ENCODE measurements around the gene ANGPTL2. TPM values are rescaled to one million over a fixed set of nuclear protein-coding genes. Genes with fewer than 3 reads are reported as not detected.

Gene ANGPTL2
- total and polyA plus RNA-seq, 2 of the 4 experiments (the other 2 are of a cell fraction): 9.5 to 25.1 TPM

- H3K27me3 ChIP-seq (ENCODE audit: control insufficient read depth, insufficient read depth, low read length): peaks cover 4% of the 10 kb centered on the region; the same call in 1 of the 2 replicates
- in situ Hi-C loops (cut with MboI; ENCODE audit: low sequenced_read_pairs) (no loop called here), dilution Hi-C loops (cut with HindIII; ENCODE audit: low sequenced_read_pairs, unreplicated experiment) (no loop called here), intact Hi-C loops (cut with micrococcal nuclease) (no loop called here)
- no peak overlapping the region for H2BK5ac ChIP-seq (ENCODE audit: low read depth, low read length, poor library complexity, severe bottlenecking)
- DNase-seq (no peak), ATAC-seq (ENCODE audit: low read depth) (no peak)
- ChIA-PET CTCF (no interaction called here), POLR2A (ENCODE audit: unreplicated experiment) (no interaction called here)
- H3K23ac ChIP-seq (ENCODE audit: low read depth, low read length): no peak overlapping the region
- no peak overlapping the region for H2AFZ ChIP-seq (replicated peaks; ENCODE audit: low read length, poor library complexity)
- no peak overlapping the region for H3K14ac ChIP-seq (replicated peaks; ENCODE audit: low read depth, low read length)
- no peak overlapping the region for H3K18ac ChIP-seq (ENCODE audit: low read depth, low read length)
- no peak overlapping the region for H3K4ac ChIP-seq (ENCODE audit: low read depth, low read length)
- H3K4me3 ChIP-seq (ENCODE audit: insufficient read depth, low read depth, low read length): no peak overlapping the region
- H2BK120ac ChIP-seq (ENCODE audit: low read depth, low read length): no peak overlapping the region
- no TSS peak for BruUV-seq (replicated peaks)
- no peak overlapping the region for H3K4me2 ChIP-seq (ENCODE audit: low read depth, low read length)
- no peak for TF ChIP-seq MAFK (IDR thresholded peaks at IDR 0.05; ENCODE audit: low read depth, low read length)
- no peak for TF ChIP-seq SMC3 (IDR thresholded peaks at IDR 0.05; ENCODE audit: low read depth, low read length)
- TF ChIP-seq ELK1 (IDR thresholded peaks at IDR 0.05; ENCODE audit: borderline replicate concordance, low read depth, low read length): no peak
- no peak for TF ChIP-seq RFX5 (IDR thresholded peaks at IDR 0.05; ENCODE audit: low read depth, low read length)
- no peak for TF ChIP-seq MXI1 (IDR thresholded peaks at IDR 0.05; ENCODE audit: borderline replicate concordance, low read depth, low read length)
- no peak for TF ChIP-seq RCOR1 (IDR thresholded peaks at IDR 0.05; ENCODE audit: insufficient replicate concordance, low read length)
- no peak for TF ChIP-seq NFE2L2 (IDR thresholded peaks at IDR 0.05; ENCODE audit: low read depth, low read length)
- TF ChIP-seq, protein P1, sequence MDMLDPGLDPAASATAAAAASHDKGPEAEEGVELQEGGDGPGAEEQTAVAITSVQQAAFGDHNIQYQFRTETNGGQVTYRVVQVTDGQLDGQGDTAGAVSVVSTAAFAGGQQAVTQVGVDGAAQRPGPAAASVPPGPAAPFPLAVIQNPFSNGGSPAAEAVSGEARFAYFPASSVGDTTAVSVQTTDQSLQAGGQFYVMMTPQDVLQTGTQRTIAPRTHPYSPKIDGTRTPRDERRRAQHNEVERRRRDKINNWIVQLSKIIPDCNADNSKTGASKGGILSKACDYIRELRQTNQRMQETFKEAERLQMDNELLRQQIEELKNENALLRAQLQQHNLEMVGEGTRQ (IDR thresholded peaks at IDR 0.05; ENCODE audit: low read depth, low read length): no peak
- TF ChIP-seq CEBPB (IDR thresholded peaks at IDR 0.05; ENCODE audit: low read depth, low read length): no peak
- TF ChIP-seq FOS (IDR thresholded peaks at IDR 0.05; ENCODE audit: low read depth, low read length): no peak
- TF ChIP-seq POLR2A (IDR thresholded peaks at IDR 0.05; ENCODE audit: low read depth, low read length): no peak
- TF ChIP-seq, protein P2, sequence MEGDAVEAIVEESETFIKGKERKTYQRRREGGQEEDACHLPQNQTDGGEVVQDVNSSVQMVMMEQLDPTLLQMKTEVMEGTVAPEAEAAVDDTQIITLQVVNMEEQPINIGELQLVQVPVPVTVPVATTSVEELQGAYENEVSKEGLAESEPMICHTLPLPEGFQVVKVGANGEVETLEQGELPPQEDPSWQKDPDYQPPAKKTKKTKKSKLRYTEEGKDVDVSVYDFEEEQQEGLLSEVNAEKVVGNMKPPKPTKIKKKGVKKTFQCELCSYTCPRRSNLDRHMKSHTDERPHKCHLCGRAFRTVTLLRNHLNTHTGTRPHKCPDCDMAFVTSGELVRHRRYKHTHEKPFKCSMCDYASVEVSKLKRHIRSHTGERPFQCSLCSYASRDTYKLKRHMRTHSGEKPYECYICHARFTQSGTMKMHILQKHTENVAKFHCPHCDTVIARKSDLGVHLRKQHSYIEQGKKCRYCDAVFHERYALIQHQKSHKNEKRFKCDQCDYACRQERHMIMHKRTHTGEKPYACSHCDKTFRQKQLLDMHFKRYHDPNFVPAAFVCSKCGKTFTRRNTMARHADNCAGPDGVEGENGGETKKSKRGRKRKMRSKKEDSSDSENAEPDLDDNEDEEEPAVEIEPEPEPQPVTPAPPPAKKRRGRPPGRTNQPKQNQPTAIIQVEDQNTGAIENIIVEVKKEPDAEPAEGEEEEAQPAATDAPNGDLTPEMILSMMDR (conservative IDR thresholded peaks at IDR 0.05; ENCODE audit: low read depth, low read length): no peak
- TF ChIP-seq BHLHE40 (IDR thresholded peaks at IDR 0.05; ENCODE audit: low read depth, low read length): no peak
- TF ChIP-seq CHD1 (IDR thresholded peaks at IDR 0.05; ENCODE audit: low read depth, low read length): no peak
- no peak for TF ChIP-seq RAD21 (IDR thresholded peaks at IDR 0.05; ENCODE audit: low read length)
- TF ChIP-seq MAZ (IDR thresholded peaks at IDR 0.05; ENCODE audit: borderline replicate concordance, low read depth, low read length): no peak
- H2AK5ac ChIP-seq (ENCODE audit: low read depth, low read length): no peak overlapping the region
- no peaks in the 10 kb centered on the region for H3K36me3 ChIP-seq (ENCODE audit: control insufficient read depth, insufficient read depth, low read length)
- no peaks in the 10 kb centered on the region for H4K20me1 ChIP-seq (ENCODE audit: insufficient read depth, low read length)
- no peak overlapping the region for H2BK20ac ChIP-seq (ENCODE audit: low read depth, low read length)
- H4K8ac ChIP-seq (ENCODE audit: low read depth in 2 of 2, low read length in 2 of 2): no peak overlapping the region
- no peak overlapping the region for H3K56ac ChIP-seq (ENCODE audit: extremely low read depth, insufficient read depth, low read length)
- H2AK9ac ChIP-seq (replicated peaks; ENCODE audit: low read depth, low read length, poor library complexity): no peak overlapping the region
- H4K91ac ChIP-seq (ENCODE audit: insufficient read depth, low read depth, low read length): no peak overlapping the region
- no peak overlapping the region for H3K9ac ChIP-seq (ENCODE audit: low read depth, low read length)
- peaks cover 0 to 3% of the 10 kb centered on the region in 2 experiments; a peak in 1 of 4 replicates for H3K79me1 ChIP-seq (ENCODE audit: low read depth in 1 of 2, low read length in 2 of 2)
- H3K4me1 ChIP-seq (ENCODE audit: control insufficient read depth, insufficient read depth, low read length): peaks cover 8% of the 10 kb centered on the region
- peaks cover 7% of the 10 kb centered on the region for H3K9me1 ChIP-seq (ENCODE audit: insufficient read depth, low read length)
- H2BK15ac ChIP-seq (ENCODE audit: low read depth, low read length): no peak overlapping the region
- H3K27ac ChIP-seq (ENCODE audit: insufficient read depth, low read length): no peak overlapping the region
- H3K9me3 ChIP-seq (ENCODE audit: control insufficient read depth, insufficient read depth, low read length): no peaks in the 10 kb centered on the region
- WGBS, 2 experiments (ENCODE audit: extremely low coverage in 2 of 2, insufficient read length in 1 of 2): no CpG with 5 or more reads among the region's 6 CpGs
- H4K5ac ChIP-seq (ENCODE audit: low read depth, low read length): no peak overlapping the region
These were observed 17.3 kb upstream of the ANGPTL2 start for GRCh38 chr9:127139775-127140174.
